ENCODE results near the gene GTPBP3. TPM values are rescaled to one million over a fixed set of nuclear protein-coding genes. Genes with fewer than 3 reads are reported as not detected.

GTPBP3 gene
- polyA plus RNA-seq, 4 donors, result 15.7 to 37.9 (median 24.6) TPM

DNA sequence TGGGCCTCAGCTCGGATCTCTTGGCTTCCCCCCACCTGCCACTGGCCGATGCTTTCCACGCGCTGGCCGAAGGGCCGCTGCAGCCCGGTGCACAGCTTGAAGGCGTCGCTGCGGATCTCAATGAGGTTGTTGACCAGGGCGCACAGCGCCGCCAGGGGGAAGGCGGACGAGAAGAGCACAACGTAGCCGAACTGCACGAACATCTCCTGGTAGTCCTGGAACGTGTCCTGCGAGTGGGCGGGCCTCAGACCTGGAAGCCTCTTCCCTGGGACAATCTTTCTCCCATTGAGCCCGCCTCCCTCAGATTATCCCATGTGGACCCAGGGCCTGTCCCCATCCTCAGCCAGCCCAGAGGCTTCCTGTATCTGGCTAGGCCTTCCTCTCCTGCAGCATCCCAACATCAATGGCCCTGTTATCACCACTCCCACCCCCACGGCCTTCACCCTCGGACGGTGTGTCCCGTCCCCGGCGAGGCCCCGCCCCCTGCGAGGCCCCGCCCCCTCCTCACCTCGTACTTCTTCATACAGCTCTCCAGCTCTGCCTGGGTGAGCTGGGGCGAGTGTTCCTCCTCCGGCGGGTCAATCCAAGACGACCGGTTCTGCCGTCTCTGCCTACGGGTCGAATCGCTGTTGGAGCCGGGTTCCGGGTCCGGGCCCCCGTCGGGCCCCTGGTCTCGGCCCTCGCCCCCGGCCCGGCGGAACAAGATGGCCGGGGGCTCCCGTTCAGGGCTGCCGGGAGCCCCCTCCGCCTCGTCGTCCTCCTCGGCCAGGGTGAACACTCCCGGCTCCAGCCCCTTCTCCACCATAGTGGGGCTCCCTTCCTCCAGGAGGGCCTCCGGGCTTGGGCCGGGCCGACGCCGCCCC lies 9.5 kb upstream of the GTPBP3 start:
- peak in 1 of 4 donors; percentile 66 for DNase-seq (ENCODE audit: low read depth in 4 of 4, low spot score in 2 of 4)

DNA sequence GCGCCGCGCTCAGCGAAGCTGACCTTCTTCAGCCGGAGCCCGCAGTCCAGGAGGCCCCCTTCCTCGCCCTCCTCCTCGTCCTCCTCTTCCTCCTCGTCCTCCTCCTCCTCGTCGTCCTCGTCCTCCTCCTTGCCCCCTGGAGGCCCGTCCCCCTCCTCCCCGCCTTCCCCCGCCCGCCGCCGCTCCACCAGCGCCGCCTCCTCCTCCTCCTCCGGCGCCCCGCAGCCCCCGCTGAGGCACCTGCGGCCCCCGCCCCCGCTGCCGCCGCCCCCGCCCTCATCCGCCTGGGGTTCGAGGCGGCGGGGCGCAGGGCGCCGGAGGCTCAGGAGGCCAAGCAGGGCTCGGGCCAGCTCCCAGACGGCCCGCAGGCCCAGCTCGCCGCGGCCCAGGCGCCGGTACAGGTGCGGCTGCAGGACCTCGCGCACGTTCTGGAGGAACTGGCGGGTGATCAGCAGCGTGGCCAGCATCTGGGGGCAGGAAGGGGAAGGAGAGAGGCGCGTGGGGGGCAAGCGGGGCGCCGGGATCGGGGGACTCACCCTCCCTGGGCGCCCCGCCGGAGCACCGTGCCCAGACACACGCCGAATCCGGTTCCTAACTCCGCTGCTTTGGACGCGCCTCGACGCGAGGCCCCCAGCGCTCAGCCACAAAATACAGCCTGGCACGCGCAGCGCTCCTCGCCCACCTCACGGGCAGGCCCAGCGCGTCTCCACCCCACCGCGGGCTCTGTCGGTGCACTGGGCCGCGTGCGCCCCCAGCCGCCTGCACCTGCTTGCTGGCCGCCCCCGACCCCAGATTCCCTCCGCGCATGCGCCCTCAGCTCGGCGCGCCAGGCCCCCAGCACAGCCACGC lies 8.6 kb upstream of the GTPBP3 start:
- DNase-seq (ENCODE audit: low read depth in 4 of 4, low spot score in 2 of 4), result no peak

DNA sequence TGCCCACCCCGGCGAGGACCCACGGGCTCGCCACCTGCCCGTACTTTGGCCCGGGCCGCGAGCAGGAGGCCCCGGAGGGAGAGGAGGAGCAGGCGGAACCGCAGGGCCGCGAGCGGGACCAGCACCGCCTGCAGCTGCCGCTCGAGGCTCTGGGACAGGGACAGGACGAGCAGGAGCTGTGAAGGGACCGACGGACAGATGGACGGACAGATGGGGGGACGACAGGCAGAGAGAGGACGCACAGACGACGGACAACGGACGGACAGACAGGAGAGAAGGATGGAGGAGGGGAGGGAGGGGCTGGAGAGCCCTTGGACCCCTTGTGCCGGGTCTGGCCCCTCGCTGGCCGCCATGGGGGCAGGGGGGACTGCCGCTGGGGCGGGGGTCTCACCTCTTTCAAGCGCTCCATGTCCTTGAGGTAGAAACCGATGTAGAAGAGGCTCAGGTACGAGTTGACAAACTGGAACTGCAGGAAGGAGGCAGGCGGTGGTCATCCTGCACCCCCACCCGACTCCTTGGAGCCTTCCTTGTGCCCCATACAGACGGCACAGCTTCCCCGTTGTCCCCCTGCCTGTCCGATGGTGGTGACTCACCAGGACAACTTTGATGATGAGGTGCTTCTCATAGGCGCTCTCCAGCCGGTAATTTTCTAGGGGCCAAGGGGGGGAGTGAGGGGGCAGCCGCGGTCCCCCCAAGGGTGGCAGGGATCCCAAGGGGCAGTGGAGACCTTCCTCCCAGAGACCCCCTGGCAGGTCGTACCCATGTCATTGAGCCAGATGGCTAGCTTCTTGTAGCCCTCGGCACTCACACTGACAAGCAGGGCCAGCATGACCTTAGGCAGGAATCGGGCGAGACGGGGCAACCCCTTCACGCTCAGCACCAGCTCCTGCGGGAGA lies 7.7 kb upstream of the GTPBP3 start:
- no peak for DNase-seq (ENCODE audit: low read depth in 4 of 4, low spot score in 2 of 4)

DNA sequence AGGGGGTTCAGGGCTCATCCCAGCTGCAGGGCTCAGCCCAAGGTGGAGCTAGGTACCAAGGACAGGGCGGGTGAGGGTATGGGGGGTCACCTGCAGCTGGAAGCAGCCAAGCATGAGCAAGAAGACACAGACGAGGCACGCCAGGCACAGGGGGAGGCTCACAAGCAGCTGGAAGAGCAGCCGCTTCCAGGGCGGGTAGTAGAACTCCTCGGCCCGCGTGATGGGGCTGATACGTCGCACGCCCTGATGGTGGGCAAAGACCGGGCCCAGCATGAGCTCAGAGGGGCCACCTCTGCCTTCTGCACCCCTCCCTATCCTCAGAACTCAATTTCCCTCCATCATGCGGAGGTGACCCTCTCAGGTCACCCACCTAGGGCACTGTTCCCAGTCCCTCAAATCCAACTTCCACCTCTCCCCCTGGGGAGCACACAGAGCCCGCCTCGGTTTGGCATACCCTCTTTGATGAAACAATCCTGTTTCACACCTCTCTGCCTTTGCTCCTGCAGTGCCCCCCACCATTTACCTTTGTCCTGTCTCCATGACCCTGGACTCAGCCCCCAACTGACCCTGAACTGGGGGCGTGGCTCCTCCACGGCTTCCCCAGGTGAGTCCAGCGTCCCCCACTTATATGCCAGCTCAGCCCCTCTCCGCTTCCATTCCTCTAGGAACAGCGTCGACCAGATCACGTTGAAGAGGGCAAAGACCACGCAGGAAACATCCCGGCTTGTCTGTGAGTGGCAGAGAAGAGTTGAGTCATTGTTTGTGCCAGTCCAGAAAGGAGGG lies 6.9 kb upstream of the GTPBP3 start:
- DNase-seq (ENCODE audit: low read depth in 4 of 4, low spot score in 2 of 4), result no peak

DNA sequence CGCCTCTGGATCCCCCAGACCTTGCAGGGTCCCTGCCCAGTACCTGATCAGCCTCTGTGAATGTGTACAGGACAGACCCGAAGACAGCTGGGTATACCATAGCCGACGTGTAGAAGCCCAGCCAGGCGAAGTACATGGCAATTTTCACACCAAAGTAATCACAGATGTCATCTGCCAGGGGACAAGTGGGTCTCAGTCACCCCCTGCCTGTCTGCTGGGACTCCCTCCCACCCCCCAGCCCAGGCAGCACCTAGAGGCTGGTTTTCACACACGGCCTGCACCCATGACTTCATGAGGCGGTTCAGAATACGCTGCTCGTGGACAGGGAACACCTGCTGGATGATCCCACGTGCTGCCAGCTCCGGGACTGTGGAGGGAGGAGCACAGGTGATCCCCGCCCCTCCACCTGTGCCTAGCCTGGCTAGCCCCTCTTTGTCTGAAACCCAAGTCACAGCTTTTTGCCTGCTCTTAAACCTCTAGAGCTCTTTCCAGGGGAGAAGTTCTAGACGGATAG lies 6.3 kb upstream of the GTPBP3 start:
- DNase-seq (ENCODE audit: low read depth in 4 of 4, low spot score in 2 of 4), result no peak

DNA sequence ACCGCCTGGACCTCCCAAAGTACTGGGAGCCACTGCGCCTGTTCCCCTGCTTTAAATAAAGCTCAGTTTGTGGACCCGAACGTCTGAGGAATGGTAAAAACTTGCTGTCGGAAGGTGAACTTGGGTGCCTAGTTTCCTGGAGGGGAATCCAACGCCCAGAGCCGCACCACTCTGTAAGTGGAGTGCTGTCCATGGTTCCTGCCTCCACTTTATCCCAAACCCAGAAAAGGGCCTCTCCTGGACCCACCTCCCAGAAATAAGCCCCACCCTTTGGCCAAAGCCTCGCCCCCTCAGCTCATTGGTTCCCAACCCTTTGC lies 5.0 kb upstream of the GTPBP3 start:
- DNase-seq (ENCODE audit: low read depth in 4 of 4, low spot score in 2 of 4), result no peak

DNA sequence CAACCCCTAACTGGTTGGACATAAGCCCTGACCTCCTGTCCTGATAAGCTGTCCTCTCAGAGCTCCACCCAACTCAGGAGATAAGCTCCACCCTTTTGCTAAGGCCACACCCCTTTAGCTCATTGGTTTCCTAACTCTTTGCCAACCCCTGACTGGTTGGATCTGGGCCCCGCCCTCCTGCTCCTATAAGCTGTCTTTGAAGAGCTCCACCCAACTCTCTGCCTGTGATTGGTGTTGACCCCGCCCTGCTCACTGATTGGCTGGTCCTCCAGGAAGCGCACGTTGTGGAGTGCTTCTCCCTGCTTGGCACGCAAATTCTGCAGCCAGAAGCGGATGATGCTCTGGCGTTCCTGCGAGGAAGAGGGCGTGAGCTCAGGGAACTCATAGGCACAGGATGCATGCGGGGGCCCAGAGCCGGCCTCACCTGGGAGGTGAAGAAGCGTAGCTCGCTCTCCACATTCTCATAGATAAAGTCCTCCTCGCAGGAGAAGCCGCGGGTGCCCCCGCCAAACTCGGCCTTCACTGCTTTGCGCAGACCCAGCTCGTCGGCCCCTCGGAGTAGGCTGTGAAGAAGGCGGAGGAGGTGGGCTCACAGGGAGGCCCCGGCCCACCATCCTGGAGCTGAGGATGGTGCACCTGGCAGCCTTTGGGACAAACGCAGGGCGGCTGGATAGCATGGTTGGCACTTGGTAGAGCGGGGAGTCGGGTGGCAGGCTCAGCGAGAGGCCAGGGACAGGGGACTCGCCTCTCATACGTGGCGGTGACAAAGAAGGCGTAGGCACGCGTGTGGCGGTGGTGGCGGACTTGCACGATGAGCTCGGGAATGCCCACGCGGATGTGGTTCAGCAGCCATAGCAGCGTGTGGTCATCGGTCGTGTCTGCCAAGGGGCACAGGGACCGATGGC lies 4.4 kb upstream of the GTPBP3 start:
- no peak for DNase-seq (ENCODE audit: low read depth in 4 of 4, low spot score in 2 of 4)

DNA sequence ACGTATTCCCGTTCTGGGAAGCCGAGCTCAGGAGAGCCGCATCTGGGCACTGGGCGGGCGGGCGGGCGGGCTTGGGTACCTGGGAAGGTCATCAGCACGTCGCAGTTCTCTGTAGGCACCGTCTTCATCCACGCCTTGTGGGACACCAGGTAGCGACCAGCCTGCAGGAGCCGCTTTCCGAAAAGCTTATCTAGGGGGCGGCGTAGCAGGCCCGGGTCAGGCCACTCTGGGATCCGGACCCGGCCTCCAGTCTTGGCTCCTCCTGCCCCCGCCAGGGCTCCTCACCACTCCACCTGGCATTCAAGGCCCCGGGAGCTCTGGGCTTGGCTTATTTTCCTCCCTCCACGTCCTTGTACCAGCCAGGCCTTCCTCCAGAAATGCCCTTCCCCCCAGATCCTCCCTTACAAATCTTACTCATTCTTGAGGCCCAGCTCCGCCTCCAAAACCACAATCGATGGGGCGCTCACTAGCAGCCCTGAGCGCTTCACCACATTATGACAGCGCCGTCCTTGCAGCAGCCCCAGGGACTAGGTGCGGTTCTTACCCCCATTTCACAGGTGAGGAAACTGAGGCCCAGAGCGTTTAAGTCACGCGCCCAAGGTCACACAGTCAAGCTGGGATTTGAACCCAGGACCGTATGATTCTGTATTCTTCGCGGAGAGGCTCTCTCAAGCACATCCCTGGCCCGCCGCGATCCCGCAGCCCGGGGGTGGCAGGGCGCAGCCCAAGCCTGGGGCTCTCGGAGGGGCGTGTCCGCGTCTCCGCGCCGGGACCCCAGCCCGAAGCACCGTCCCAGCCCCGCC lies 3.5 kb upstream of the GTPBP3 start:
- no peak for DNase-seq (ENCODE audit: low read depth in 4 of 4, low spot score in 2 of 4)

DNA sequence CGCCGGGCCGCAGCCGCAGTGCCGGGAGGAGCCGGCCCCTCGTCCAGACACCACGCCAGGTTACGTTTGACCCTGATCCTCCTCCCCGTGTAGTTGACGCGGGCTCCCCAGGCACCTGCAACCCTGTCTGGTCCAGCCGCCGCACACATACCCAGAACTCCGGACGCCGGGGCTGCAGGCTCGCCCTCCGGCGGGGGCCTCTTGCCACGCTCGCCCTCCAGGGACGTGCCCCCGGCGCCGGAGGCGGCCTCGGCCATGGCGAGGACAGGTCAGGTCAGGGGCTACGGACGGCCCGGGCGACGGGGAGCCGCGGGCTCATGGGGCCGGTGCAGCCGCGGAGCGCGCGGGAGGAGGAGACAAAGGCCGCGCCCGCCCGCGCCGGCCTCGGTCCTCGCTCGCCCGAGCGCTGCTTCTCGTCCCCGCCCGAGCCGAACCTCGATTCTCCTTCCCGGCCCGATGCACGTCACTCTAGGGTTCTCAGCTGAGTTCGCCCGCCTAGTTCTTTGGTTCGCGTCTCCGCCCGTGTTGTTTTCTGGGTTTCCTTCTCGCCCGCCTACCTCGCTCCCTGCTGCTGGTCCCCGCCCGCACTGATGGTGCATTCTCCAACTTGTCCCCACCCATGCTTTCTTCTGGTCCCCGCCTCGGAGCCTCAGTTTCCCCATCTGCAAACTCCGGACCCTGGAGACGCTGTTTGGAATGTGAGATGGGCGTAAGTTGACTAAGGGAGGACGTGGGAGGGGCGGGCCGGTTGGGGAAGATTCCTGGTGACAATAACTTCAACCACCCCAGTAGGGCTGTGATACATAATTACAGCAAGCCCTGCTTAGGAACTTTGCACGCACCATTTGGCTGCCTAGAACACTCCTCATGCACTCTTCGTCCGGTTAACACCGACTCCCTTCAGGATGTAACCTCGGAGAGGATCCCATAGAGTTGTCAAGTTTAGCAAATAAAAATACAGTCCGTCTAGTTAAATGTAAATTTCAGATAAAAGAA lies 2.6 kb upstream of the GTPBP3 start, which contains the start of gene ANO8:
TSS of gene ANO8 (minus strand) at position 442 of the 996 bp plus-strand sequence. CDS start at position 257, 185 bp downstream.
- peak; percentile 80 to 99 (median 94) for DNase-seq (ENCODE audit: low read depth in 4 of 4, low spot score in 2 of 4)

DNA sequence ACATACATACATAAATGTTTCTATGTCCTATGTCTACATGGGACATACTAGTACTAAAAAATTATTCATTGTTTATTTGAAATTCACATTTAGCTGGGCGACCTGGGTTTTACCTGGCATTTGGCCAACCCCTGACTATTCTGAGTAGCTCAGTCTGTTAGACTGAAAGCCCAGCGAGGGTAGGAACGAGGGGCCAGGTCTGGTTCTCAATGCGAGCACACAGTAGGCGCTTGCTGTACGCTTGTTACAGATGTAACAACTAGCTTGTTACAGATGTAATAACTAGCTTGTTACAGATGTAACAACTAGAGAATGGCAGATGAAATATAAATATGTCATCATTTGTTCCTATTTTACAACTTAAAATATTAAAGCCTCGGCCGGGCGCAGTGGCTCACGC lies 1.8 kb upstream of the GTPBP3 start:
- DNase-seq (ENCODE audit: low read depth in 4 of 4, low spot score in 2 of 4), result no peak

DNA sequence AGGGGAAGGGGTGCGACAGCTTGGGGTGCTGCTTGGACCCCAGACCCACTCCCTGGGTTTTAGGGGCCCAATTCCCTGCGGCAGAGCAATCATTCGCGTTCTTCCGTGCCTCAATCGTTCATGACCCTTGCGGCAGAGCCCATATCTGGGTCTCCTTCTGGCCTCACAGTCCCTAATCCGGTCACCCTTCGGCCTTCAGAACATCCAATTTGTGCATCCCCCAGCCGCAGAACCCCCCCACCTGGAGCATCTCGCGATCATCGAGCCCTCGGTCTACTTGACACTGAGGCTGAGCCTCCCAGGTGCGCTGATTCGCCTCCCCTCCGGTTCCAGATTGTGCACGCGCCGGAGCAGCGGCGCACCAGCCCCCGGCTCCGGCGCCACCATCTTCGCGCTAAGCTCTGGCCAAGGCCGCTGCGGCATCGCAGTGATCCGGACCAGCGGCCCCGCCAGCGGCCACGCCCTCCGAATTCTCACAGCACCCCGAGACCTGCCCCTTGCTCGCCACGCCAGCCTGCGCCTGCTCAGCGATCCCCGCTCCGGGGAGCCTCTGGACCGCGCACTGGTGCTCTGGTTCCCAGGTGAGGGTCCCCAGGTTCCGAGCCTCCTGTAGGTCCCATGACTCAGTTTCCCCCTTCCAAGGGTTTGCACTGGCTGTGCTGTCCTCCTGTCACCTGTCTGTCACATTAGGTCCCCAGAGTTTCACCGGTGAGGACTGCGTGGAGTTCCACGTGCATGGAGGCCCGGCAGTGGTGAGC lies 501 bp downstream of the GTPBP3 start:
- no peak for DNase-seq (ENCODE audit: low read depth in 4 of 4, low spot score in 2 of 4)

DNA sequence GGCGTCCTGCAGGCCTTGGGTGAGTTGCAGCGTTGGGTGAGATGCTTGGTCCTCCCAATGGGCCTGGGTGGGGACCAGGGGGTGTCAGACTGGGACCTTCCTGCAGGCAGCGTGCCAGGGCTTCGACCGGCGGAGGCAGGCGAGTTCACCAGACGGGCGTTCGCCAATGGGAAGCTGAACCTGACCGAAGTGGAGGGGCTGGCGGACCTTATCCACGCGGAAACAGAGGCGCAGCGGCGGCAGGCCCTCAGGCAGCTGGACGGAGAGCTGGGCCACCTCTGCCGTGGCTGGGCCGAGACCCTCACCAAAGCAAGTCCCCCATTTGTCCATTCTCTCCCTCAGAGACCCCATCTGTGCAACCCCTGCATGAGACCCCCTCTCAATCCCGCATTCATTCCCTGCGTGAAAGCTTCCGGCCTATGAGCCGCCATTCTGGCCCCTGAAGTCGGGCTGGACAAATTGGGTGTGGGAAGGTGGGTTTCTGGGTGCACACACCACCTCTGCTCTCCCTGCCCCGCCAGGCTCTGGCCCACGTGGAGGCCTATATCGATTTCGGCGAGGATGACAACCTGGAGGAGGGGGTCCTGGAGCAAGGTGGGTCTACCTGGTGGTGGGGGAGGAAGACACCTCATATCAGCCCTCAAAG lies 1.2 kb downstream of the GTPBP3 start:
- no peak for DNase-seq (ENCODE audit: low read depth in 4 of 4, low spot score in 2 of 4)

DNA sequence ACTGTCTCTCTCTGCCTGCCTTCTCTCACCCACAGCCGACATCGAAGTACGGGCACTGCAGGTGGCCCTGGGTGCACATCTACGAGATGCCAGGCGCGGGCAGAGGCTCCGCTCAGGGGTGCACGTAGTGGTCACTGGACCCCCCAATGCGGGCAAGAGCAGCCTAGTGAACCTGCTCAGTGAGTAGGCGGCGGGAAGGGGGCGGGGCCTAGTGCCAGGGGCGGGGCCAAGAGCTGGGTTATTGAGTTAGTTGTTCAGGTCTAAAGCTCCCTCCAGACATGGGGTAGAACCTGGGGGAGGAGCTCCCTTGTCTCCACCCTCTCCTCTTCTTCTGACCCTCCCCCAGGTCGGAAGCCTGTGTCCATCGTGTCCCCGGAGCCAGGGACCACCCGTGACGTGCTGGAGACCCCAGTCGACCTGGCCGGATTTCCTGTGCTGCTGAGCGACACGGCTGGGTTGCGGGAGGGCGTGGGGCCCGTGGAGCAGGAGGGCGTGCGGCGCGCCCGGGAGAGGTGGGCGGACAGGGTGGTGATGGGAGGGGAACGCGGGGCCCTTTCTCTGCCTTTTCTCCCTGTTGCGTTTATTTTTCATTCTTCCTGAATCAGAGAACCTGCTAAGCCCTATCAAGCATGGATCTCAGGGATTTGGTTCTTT lies 1.9 kb downstream of the GTPBP3 start:
- no peak for DNase-seq (ENCODE audit: low read depth in 4 of 4, low spot score in 2 of 4)

DNA sequence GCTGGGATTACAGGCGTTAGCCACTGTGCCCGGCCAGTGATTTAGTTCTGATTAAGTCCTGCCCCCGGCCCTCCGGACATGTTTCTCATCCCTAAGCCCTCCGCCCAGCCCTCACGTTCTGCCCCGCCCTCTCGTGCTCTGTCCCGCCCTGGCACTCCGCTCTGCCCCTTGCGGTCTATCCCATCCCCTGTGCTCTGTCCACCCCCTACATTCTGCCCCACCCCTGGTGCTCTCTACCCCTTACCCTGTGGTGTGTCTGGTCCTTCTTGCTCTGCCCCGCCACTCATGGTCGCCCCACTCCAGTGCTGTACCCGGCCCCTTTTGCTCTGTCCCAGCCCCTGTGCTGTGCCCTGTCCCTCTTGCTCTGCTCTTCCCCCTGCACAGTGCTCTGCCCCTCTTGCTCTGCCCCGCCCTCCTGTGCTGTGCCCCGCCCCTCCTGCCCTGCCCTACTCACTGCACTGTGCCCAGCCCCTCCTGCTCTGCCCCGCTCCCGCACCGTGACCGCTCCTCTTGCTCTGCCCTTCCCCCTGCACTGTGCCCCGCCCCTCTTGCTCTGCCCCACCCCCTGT lies 3.0 kb downstream of the GTPBP3 start:
- DNase-seq (ENCODE audit: low read depth in 4 of 4, low spot score in 2 of 4), result no peak
